Glutamatergic neuron (in vitro differentiated cells): ENCODE measurements around the gene KLB. TPM values are rescaled to one million over a fixed set of nuclear protein-coding genes. Genes with fewer than 3 reads are reported as not detected.

Experiments
- DNase-seq: peaks from one replicate; pipeline ENCODE4 v3.0.0; 2022
- H3K27ac Mint-ChIP-seq: one replicate; pipeline ENCODE4 v1.8.0; 2020; ENCODE audit warnings: mild to moderate bottlenecking, mixed read lengths, inconsistent platforms; ENCODE audit not compliant: unreplicated experiment
- H3K27me3 Mint-ChIP-seq: one replicate; pipeline ENCODE4 v1.8.0; 2020; ENCODE audit warnings: mild to moderate bottlenecking, moderate library complexity, mixed read lengths, inconsistent platforms; ENCODE audit not compliant: unreplicated experiment
- H3K36me3 Mint-ChIP-seq: one replicate; pipeline ENCODE4 v1.8.0; 2020; ENCODE audit warnings: mild to moderate bottlenecking, mixed read lengths, inconsistent platforms; ENCODE audit not compliant: unreplicated experiment
- H3K4me1 Mint-ChIP-seq: one replicate; pipeline ENCODE4 v1.8.0; 2020; ENCODE audit warnings: mild to moderate bottlenecking, low read depth, mixed read lengths, inconsistent platforms; ENCODE audit not compliant: unreplicated experiment
- H3K4me3 Mint-ChIP-seq: one replicate; pipeline ENCODE4 v1.8.0; 2020; ENCODE audit warnings: mild to moderate bottlenecking, mixed read lengths, inconsistent platforms; ENCODE audit not compliant: unreplicated experiment
- H3K9me3 Mint-ChIP-seq: one replicate; pipeline ENCODE4 v1.8.0; 2020; ENCODE audit warnings: mild to moderate bottlenecking, moderate library complexity, mixed read lengths, inconsistent platforms; ENCODE audit not compliant: unreplicated experiment
- total RNA-seq: library from RNA; stranded (reverse); fragmentation: NEBNext Ultra II Directional; extraction: Animal tissue kit (Norgen Biotek cat#: 25700); gene quantifications from one replicate; pipeline ENCODE4 v1.2.1, GENCODE V29; 2021; ENCODE audit not compliant: unreplicated experiment
- TF ChIP-seq, protein P1 (sequence below): fragments of 200-600 bp; sonication (generic); IDR thresholded peaks from one replicate; pipeline ENCODE4 v1.5.0; 2021; ENCODE audit not compliant: partially characterized antibody, unreplicated experiment

Gene KLB
- total RNA-seq, 1 donor from 2014 or later, result not detected

DNA sequence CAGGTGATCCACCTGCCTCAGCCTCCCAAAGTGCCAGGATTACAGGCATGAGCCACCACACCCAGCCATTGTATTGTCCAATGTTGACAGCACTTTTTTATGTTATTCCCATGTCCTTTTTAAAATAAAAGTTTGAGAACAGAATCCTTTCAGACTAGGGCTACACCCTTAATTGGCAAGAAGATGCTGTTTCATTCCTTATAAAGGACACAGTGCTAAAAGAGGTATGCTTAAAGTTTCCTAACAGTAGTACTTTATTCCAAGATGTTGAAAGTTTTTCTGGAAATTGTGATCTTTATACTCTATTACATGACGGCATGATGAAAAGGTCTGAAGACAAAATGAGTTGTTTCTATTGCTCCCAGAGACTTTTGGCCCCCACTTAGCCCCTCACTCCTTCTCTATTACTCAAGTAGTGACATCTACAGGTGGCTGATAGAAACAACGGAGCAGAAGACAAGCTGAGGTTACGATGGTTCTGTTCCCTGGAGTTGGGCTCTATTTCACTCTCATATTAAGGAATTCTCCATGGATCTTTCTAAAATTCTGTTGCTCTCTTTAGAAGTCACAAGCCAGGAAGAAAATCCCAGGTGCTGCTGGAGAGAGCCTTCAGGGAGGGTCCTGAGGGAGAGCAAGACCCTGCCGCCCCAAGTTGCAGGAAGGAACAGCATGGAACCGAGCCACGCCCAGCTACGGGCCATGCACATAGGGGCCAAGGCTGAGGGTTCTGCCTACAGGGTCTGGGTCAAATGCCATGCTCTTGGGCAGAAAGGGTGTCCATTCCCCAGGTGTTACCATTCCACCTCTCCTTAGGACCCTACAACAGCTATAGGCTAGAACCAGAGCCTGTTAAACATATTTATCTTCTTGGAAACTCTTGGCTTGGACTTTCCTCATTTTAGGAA lies 29.2 kb downstream of the KLB start:
- Mint-ChIP-seq H3K27me3 (peaks cover 3% of the 10 kb centered on the region), H3K27ac (no peak overlapping the region), H3K9me3 (no peaks in the 10 kb centered on the region), H3K4me3 (no peak overlapping the region), H3K36me3 (no peaks in the 10 kb centered on the region), H3K4me1 (no peaks in the 10 kb centered on the region)
- TF ChIP-seq, protein P1, sequence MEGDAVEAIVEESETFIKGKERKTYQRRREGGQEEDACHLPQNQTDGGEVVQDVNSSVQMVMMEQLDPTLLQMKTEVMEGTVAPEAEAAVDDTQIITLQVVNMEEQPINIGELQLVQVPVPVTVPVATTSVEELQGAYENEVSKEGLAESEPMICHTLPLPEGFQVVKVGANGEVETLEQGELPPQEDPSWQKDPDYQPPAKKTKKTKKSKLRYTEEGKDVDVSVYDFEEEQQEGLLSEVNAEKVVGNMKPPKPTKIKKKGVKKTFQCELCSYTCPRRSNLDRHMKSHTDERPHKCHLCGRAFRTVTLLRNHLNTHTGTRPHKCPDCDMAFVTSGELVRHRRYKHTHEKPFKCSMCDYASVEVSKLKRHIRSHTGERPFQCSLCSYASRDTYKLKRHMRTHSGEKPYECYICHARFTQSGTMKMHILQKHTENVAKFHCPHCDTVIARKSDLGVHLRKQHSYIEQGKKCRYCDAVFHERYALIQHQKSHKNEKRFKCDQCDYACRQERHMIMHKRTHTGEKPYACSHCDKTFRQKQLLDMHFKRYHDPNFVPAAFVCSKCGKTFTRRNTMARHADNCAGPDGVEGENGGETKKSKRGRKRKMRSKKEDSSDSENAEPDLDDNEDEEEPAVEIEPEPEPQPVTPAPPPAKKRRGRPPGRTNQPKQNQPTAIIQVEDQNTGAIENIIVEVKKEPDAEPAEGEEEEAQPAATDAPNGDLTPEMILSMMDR, result no peak
- no peak for DNase-seq

DNA sequence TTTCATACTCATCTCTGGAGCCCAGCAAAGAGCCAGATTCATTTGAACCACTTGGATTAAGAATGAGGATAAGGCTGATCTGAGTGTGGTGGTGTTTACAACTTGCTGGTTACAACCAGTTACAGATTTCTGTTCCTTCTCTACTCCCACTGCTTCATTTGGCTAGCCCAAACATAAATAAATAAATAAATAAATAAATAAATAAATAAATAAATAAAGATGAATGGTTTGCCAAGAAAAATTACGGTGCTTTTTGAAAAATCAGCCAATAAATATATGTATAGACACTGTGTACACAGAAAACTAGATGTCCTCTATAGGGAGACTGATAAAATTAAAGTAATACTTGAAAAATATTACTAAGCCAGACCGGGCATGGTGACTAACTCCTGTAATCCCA lies 34.9 kb downstream of the KLB start:
- no peak overlapping the region for H3K27ac Mint-ChIP-seq
- H3K4me3 Mint-ChIP-seq, result no peak overlapping the region
- no peaks in the 10 kb centered on the region for H3K36me3 Mint-ChIP-seq
- TF ChIP-seq, protein P1, result no peak
- H3K27me3 Mint-ChIP-seq, result peaks cover 4% of the 10 kb centered on the region
- H3K9me3 Mint-ChIP-seq, result no peaks in the 10 kb centered on the region
- no peak for DNase-seq
- H3K4me1 Mint-ChIP-seq, result no peaks in the 10 kb centered on the region

DNA sequence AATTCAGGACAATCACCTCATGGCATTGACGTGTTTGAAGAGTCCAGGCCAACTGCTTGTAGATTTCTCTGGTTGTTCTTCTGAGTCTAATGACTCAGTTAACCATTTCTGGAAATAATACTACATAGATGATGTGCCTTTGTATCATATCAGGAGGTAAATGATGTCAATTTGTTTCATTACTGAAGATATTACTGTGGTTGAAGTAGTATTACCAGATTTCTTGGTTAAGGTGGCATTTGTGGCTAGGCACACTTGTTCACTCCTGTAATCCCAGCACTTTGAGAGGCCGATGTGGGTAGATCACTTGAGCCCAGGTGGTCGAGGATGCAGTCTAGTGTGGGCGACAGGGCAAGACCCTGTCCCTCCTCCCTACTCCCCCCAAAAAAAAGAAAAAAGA lies 36.3 kb downstream of the KLB start:
- no peak overlapping the region for H3K27ac Mint-ChIP-seq
- H3K36me3 Mint-ChIP-seq, result no peaks in the 10 kb centered on the region
- peaks cover 4% of the 10 kb centered on the region for H3K27me3 Mint-ChIP-seq
- TF ChIP-seq, protein P1, result no peak
- peaks cover 5% of the 10 kb centered on the region for H3K4me1 Mint-ChIP-seq
- no peak overlapping the region for H3K4me3 Mint-ChIP-seq
- no peak for DNase-seq
- H3K9me3 Mint-ChIP-seq, result no peaks in the 10 kb centered on the region

DNA sequence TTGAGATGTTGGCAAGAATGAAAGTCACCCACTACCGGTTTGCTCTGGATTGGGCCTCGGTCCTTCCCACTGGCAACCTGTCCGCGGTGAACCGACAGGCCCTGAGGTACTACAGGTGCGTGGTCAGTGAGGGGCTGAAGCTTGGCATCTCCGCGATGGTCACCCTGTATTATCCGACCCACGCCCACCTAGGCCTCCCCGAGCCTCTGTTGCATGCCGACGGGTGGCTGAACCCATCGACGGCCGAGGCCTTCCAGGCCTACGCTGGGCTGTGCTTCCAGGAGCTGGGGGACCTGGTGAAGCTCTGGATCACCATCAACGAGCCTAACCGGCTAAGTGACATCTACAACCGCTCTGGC lies 39.7 kb downstream of the KLB start:
- no peak for DNase-seq
- no peaks in the 10 kb centered on the region for H3K36me3 Mint-ChIP-seq
- no peak overlapping the region for H3K27ac Mint-ChIP-seq
- H3K4me1 Mint-ChIP-seq, result peaks cover 5% of the 10 kb centered on the region
- no peak overlapping the region for H3K4me3 Mint-ChIP-seq
- no peaks in the 10 kb centered on the region for H3K9me3 Mint-ChIP-seq
- TF ChIP-seq, protein P1, result no peak
- peaks cover 2% of the 10 kb centered on the region for H3K27me3 Mint-ChIP-seq

DNA sequence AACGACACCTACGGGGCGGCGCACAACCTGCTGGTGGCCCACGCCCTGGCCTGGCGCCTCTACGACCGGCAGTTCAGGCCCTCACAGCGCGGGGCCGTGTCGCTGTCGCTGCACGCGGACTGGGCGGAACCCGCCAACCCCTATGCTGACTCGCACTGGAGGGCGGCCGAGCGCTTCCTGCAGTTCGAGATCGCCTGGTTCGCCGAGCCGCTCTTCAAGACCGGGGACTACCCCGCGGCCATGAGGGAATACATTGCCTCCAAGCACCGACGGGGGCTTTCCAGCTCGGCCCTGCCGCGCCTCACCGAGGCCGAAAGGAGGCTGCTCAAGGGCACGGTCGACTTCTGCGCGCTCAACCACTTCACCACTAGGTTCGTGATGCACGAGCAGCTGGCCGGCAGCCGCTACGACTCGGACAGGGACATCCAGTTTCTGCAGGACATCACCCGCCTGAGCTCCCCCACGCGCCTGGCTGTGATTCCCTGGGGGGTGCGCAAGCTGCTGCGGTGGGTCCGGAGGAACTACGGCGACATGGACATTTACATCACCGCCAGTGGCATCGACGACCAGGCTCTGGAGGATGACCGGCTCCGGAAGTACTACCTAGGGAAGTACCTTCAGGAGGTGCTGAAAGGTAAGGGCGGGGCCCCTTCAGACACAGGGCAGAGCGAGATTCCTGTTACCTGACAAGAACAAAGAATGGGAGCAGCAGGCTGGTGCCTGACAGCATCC lies 40.3 kb downstream of the KLB start:
- Mint-ChIP-seq H3K27ac (peak overlapping the region; percentile 59), H3K4me1 (peaks cover 5% of the 10 kb centered on the region), H3K36me3 (peaks cover 2% of the 10 kb centered on the region), H3K4me3 (peak overlapping the region; percentile 81), H3K9me3 (no peaks in the 10 kb centered on the region), H3K27me3 (peaks cover 2% of the 10 kb centered on the region)
- DNase-seq, result peak; percentile 81
- TF ChIP-seq, protein P1, result no peak
